HG02852 (cell line): ENCODE results near the gene DPP6.

ENCODE experiments used
- ATAC-seq: cut with Tn5 transposase; IDR thresholded peaks from one replicate; pipeline ENCODE4 v1.9.1; 2021; ENCODE audit warnings: mild to moderate bottlenecking, moderate library complexity; ENCODE audit not compliant: unreplicated experiment

The DPP6 gene

DNA sequence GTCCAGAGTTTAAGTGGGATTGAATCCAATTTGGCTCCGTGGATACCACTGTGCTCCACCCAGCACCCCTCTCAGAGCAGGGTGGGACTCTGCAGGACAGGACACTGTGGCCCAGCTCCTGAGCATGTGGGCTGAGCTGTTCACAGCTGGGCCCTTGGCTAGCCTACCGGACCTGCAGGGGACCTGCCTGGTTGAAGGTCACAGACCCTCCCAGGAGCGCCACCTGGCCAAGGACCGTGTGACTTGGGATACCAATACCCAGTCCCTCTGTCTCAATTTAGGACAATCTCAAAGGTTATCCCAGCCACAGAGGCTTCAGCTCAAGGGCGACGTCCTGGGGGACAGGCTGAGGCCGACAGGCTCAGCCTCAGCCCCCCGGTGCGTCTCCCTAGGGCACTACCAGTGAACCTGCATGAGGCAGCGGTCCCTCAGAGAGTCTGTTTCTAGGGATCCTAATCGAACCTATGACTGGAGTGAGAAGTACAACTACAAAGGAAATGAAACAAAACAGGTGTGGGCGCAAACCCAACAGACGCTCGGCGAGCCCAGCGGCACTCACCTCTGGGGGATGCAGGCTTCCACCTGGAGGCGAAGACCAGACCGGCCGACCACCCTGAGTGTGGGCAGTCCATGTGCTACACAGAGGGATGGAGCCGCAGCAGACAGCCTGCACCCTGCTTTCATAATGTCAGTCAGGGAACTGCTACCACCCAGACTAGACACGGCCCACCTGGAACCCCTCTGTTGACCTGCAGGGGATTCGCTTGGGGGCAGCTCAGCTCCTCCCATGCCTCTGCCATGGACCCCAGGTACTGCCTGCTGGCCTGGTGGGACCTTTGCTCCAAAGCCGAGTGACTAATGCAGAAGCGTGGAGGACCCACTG is 847.0 kb downstream of the DPP6 start:
- ATAC-seq = no peak

DNA sequence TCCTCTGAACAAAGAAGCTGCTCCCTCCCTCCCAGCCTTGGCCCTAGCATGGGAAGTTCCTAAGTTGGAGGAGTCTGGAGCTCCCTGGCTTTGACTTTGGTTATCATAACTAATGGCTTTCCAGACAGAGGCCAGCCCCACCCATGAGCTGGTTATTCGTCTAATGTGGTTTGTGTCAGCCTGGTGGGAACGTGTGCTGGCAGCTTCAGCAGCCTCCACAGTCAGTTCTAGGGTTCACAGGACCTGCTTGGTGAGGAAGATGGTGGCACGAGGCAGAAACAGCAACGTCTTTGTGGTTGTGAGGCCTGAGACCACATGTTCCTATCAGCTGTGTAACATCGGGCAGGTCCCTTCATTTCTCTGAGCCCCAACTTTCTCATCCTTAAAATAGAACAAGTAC is 847.7 kb downstream of the DPP6 start:
- ATAC-seq = no peak

DNA sequence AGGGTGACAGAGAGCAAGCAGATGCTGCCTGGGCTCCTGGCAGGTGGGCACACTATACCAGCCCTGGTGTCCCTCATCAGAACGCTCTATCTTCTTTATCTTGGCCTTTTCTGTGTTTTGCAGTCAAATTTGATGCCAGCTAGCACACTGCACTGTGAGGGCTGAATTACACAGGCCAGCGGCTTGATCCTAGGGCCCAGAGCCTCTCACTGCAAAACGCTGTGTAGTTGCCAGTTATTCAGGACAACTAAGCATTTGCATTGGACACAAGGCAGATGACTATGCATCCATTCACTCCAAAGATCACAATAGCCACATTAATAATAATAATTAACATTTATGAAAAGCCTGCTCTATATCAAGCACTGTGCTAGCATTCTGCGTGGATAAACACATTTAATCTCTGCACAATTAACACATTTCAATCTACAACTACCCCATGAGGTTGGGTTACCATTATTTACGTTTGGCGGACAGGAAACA is 850.4 kb downstream of the DPP6 start:
- no peak for ATAC-seq

DNA sequence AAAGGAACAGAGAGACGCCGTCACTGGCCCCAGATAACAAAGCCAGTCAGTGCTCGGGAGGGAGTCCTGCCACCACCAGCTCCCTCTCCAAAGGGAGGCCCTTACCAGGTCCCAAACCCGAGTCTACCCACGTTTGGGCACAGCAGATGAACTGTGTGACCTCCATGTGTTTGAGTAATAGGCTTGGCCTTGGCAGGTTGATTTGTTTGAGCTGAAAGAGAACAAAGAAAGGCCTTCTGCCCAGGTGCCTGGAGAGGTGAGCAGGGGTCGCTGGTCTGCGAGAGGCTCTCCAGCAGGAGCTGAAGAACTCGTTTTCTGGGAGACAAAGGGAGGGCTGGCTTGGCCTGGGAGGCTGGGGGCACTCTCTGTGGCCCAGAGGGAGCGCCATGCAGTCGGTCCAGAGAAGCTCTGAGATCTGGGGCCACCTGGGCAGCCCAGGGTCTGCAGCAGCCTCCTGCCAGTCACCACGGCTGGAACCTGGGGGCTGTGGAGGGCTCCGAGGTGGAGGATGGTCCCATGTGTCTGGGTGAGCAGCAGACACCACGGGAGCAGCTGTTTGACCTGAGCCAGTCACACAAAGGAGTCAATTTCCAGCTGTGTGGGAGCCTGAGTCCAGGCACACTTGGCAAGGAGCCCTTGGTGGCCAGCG is 851.0 kb downstream of the DPP6 start:
- no peak for ATAC-seq

DNA sequence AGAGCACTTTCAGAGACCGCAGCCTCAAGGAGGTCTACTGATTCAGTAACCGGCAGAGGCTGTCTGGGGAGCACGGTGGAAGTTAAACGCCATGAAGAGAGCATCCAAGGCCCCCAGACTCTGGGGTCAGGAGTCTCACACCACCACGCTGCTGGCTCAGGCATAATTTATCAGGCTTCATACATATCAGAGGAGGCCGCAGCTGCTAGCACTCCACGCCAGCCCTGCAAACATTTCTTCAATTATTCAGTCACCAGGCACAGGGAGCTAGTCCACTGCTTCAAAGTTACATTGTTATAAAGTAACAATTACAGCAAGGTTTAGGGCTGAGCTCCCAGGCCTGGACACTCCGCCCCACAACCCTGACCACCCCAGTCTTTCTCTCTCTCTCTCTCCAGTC is 852.9 kb downstream of the DPP6 start:
- no peak for ATAC-seq

DNA sequence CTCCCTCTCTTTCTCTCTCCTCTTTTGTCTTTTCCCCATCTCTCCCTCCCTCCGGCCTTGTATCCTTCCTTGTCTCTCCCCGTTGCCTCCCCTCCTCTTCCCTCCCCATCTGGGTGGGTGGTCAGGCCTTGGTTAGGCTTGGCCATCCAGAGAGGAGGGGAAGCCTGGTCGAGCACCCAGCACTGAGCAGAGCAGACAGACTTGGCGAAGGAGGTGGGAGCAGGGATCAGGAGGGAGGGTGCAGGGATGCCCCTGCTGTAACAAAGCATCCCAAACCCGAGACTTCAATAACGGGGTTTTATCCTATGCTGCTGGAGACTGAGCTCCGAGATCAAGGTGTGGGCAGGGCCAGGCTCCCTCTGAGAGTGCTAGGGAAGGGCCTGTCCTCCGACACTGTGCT is 853.4 kb downstream of the DPP6 start:
- ATAC-seq = no peak

DNA sequence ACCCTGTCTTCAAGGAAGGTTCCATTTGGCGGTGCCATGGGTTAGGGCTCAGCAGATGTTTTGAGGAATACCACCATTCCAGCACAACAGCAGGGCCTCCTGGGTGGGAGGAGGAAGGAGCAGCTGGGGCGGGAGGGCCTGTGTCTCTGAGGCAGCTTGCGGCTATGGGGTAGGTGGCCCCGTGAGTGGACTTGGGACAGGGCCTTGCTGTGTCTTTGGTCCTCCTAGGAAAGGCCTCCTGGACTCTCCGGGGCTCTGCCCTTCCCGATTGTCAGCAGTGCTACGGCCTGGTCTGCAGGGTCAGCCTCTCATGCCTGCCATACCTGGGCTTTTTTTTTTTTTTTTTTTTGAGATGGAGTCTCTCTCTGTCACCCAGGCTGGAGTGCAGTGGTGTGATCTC is 854.0 kb downstream of the DPP6 start:
- no peak for ATAC-seq

DNA sequence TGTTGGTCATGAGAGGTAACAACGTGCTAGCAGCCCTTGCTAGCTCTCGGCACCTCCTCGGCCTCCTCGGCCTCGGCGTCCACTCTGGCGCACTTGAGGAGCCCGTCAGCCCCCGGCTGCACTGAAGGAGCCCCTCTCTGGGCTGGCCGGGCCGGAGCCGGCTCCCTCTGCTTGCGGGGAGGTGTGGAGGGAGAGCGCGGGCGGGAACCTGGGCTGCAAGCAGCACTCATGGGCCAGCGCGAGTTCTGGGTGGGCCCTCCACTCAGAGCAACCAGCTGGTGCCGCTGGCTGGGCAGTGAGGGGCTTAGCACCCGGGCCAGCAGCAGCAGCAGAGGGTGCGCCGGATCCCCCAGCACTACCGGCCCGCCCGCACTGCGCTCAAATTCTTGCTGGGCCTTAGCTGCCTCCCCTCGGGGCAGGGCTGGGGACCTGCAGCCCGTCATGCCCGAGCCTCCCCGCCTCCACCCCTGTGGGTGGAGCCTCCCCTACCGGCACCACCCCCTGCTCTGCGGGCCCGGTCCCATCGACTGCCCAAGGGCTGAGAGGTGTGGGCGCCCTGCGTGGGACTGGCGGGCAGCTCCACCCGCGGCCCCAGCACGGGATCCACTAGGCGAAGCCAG is 854.6 kb downstream of the DPP6 start:
- ATAC-seq = no peak

DNA sequence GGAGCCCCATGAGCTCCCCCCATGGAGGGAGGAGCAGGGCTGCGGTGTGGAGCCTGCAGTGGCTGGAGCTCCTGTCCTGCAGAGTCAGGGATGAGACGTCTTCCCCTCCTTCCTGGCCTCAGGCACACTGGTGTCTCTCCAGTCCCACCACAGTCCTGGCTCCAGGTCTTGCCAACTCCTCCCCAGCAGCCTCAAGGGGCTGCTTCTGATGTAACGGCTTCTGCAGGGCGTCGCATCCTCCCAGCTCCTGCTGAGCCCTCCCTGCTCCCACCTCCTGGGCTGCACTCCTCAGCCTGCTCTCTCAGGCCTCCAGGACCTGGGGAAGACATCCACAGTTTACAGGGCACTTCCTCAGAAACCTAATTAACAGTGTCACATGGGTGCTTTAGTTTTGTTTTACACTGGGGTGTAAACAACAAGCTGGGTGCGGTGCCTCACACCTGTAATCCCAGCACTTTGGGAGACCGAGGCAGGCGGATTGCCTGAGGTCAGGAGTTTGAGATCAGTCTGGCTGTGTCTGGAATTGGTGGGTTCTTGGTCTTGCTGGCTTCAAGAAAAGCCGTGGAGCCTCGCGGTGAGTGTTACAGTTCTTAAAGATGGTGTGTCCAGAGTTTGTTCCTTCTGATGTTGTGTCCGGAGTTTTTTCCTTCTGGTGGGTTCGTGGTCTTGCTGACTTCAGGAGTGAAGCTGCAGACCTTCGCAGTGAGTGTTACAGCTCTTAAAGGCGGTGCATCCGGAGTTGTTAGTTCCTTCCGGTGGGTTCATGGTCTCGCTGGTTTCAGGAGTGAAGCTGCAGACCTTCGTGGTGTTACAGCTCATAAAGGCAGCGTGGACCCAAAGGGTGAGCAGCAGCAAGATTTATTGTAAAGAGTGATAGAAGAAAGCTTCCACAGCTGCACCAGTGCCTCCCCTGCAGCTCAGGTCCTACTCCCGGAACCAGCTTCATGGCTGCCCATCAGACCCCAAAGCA is 855.7 kb downstream of the DPP6 start:
- no peak for ATAC-seq

DNA sequence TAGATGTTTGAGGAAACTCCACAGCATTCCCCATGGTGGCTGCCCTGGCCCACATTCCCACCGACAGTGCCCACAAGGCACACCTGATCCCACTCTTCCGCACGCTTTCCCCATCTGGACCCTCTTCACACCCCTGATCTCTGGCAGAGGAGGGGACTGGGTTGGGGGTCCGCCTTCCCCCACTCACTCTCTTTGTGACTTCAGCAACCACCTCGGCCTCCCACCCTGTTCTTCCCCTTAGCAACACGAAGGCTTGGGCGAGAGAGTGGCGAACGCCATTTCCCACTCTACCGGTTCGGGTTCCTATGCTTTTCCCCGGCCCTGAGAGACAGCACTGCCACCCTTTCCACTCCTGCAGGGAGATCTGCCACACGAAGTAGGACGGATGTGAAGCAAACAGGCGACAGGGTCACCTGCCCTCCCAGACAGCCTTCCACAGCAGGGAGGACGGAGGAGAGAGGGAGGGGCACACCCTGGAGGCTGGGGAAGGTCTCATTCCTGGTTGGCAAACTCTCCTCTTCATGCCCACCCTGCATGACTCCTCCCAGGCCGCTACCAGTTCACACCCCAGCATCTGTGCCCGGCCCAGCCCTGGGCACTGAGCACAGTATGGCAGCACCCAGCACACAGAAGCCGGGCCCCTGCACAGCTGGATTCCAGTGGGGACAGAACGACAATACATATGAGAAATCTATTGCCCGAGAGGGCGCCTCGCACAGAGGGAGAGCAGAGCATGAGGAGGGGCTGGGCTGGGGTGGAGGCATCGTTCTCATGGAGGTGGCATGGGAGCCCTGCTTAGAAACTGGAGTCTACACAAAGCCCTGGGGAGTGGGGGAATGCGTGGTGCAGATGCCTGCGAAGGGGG is 857.3 kb downstream of the DPP6 start:
- ATAC-seq = no peak

DNA sequence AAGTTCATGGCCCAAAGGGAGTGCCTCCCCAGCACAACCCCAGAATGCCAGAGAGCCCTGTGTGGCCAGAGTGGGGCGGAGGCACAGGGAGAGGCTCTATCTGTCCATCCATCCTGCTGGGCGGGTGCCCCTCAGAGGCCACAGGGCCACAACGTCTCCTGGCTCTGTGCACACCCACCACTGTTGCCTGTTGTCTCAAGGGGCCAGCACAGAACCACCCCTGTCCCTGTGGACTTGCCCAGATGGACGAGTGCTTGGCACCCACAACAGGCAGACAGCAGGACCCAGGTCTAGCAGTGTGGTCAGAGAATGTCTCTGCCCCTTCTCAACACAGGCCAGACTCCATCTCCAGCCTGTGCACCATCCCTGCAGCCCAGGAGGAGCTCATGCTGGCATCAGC is 857.9 kb downstream of the DPP6 start:
- no peak for ATAC-seq

DNA sequence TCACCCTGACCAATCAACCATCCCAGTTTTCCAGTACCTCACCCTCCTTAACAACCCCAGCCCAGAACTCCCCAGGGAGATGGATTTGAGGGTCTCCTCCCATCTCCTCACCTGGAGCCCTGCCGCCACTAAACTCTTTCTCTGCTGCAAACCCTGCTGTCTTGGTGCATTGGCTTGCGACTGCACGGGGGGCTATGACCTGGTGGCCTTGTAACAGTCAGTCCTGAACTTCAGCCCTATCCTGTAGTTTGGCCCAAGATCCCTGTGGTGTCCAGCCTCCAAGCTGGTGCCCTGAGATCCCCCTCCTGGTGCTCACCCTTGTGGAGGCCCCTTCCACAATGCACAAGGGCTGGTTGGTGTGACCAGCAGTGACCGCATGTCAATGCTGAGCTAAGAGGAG is 858.8 kb downstream of the DPP6 start:
- ATAC-seq = no peak

DNA sequence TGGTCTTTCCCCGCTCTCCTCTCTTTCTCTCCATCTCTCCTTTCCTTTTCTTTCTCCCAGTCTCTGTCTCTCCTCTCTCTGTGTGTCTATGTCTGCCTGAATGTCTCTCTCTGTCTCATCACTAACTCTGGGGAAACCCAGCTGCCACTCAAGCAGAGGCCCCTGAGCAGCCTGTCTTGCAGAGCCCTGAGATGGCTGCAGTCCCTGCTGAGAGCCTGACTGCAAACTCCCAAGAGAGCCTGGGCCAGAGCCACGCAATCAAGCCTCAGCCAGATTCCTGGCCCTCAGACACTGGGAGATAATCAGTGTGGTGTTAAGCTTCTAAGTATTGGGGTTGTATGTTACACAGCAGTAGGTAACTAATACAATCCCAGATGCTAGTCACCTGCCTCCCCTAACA is 859.2 kb downstream of the DPP6 start:
- no peak for ATAC-seq

DNA sequence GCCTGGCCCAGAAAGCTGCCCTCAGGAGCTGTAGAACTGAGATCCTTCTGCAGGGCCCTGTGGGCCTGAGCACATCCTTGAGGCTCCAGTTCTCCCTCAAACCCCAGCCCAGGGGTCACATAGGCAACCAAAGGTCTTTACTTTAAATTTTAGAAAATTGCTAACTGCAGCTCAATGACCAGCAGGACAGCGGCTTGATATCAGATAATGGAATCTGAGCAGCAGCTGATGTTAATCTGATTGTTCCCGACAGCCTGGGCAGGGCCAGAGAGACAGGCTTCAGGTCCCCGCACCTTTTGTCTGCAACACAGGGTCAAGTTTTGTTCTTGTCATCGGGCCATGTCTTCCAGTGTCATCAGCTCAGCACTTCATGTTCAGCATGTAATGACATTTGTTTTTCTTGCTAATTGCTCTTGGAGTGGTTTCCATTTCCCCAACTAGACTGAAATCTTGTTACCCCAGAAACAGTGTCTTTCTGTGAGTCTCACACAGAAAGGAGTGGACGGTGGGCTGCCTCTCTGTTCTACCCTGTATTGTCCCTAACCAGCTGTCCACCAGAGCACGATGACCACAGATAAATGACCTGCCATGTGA is 859.8 kb downstream of the DPP6 start:
- no peak for ATAC-seq

DNA sequence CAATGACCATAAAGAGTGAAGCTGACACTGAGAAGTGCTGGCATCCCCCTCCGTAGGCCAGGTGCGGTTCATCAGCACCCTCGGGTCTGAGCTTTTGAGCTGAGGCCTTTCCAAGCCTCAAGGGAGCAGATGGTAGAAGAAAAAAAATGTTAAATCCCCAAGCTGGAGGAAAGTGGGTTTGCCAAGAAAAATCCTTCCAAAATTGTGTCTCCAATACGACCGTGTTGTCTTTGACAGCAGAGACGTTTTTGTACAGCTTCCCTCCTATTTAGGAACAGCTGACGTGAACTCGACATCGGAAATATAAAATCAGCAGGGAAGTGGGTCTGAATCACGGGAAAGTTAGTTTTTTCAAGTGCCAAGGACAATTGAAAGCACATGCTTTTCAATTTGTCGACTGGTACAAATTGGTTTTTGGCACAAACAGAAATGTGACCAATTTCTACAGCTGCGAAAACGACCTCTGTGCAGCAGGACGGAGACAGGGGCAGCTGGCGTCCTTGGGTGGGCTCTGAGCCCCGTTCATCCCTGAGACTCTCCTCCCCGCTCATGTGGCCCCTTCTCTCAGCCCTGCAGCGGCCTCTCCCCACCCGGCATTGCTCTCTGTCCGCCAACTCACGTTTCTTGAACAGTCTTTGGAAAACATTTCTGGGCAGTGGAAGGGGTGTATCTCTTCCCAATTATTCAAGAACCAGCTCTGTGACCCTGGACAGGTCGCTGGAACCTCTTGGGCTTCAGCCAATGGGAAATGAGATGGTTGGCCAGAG is 860.9 kb downstream of the DPP6 start:
- no peak for ATAC-seq

DNA sequence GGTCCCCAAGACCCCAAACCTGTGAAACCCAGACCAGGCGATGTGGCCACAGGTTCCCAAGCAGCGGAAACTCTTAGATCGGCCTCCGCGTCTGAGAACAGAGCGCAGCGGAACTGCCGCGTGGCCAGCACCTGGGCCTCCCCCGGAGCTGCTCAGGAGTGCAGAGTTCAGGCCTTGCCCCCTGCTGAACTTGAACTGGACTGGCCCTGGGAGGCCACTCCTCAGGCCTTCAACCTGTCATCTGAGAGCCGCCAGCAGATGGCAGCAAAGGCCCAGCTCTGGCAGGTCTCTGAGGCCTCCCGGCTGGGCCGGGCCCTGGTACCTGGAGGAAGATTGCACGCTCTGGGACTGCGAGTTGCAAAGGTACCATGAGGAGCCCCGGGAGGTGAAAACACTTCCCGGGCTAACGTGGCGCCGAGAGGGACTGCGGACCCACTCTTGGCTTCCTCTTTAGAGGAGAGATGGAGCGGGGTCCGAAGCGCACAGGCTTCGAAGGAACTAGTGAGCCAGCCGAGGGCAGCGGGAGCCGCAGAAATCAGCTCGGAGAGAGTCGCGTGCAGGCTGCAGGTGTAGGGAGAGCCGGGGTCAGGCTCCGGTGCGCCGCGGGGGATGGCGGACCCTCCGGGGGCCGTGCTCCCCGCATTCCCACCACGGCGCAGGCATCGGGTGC is 861.6 kb downstream of the DPP6 start:
- ATAC-seq = peak; percentile 99

DNA sequence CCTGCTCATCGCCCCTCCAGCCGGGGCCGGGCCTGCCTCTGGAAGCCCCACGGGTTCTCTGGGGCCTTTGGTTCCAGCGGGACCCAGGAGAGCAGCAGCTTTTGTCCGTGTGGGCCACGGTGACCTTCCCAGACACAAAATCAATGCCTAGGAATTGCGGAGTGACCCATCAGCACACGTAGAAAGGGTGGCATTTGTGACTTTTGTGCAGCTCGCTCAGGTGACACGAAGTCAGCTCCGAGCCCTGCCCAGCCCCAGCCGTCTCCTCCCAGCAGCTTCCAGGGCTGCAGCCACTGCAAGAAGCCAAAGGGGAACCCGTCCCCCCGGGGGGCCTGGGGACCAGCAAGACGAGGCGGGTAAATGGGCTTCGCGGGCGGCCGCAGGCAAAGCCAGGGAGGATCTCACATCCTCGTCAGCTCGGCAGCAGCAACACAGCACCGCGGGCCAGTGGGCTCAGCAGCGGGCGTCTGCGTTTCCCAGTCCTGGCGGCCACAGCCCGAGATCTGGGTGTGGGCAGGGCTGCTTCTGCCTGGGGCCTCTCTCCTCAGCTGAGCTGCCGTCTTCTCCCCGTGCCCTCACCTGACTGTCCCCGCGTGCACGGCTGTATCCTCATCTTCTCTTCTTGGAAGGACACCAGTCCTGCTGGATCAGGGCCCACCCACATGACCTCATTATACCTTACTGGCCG is 862.3 kb downstream of the DPP6 start:
- no peak for ATAC-seq

DNA sequence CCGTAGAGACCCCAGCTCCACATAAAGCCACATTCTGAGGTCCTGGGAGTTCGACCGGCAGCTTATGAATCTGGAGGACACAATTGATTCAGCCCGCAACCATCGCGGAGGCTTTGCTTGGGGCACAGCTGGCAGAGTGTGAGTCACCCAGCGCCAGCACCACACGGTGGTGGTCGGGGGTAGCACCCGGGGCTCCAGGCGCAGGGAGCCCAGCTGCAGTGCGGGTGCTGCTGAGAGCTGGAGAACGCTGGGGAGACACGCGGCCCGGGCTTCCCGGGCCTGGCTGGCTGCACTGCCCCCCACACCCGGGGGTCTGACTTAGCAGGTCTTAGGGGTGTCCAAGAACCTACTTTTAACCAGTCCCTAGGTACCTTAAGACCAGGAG is 862.8 kb downstream of the DPP6 start:
- no peak for ATAC-seq
